Epithelial cell of umbilical artery (primary cell): ENCODE measurements around the gene SUDS3. TPM values are rescaled to one million over a fixed set of nuclear protein-coding genes. Genes with fewer than 3 reads are reported as not detected.

ENCODE experiments used
- total RNA-seq: library from RNA; depleted of rRNA; stranded (reverse); fragments of >200 nt; gene quantifications from 2 replicates; pipeline ENCODE4 v1.2.3, GENCODE V29; 2014

SUDS3 gene, protein sequence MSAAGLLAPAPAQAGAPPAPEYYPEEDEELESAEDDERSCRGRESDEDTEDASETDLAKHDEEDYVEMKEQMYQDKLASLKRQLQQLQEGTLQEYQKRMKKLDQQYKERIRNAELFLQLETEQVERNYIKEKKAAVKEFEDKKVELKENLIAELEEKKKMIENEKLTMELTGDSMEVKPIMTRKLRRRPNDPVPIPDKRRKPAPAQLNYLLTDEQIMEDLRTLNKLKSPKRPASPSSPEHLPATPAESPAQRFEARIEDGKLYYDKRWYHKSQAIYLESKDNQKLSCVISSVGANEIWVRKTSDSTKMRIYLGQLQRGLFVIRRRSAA
- total RNA-seq = 24.4 and 36.5 TPM in 2 replicates

DNA sequence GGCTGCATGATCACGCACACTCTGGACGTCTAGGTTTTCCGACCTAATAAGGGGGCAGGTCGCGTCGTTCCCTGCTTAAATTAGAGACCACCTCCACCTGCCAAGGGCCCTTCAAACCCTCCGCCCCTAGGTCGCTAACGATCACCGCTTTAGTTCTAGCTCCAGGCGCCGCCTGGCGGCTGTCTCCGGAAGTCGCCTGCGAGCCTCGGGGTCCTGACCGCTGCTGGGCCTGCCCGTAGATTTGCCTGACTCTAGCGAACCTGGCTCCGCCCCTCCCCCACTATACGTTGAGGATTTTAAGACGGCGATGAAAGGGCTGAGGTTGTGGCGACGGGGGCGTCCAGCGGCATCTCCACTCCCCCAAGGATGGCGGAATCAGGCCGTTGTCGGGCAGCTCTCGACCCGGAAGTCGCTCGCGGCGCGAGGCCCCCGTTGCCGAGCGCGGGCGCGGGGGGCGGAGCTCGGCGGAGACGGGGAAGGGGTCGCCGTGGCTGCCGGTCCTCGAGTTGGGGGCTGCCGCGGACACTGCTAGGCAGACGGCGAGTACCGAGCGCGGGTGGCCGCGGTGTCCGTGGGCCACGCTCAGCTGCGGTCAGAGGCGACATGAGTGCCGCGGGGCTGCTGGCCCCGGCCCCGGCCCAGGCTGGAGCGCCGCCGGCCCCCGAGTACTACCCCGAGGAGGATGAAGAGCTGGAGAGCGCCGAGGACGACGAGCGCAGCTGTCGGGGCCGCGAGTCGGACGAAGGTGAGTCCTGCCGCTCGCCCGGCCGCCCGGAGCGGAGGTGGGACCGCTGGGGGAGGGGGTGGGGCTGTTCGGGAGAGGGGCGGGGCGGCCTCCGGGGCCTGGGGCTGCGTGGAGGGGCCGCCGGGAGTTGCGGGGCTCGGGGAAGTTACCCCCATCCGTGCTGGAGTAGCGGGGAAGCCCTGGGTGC, at the start of gene SUDS3:
TSS of gene SUDS3 (plus strand) at position 467 of the 932 bp plus-strand sequence. CDS start at position 604, 137 bp downstream.

DNA sequence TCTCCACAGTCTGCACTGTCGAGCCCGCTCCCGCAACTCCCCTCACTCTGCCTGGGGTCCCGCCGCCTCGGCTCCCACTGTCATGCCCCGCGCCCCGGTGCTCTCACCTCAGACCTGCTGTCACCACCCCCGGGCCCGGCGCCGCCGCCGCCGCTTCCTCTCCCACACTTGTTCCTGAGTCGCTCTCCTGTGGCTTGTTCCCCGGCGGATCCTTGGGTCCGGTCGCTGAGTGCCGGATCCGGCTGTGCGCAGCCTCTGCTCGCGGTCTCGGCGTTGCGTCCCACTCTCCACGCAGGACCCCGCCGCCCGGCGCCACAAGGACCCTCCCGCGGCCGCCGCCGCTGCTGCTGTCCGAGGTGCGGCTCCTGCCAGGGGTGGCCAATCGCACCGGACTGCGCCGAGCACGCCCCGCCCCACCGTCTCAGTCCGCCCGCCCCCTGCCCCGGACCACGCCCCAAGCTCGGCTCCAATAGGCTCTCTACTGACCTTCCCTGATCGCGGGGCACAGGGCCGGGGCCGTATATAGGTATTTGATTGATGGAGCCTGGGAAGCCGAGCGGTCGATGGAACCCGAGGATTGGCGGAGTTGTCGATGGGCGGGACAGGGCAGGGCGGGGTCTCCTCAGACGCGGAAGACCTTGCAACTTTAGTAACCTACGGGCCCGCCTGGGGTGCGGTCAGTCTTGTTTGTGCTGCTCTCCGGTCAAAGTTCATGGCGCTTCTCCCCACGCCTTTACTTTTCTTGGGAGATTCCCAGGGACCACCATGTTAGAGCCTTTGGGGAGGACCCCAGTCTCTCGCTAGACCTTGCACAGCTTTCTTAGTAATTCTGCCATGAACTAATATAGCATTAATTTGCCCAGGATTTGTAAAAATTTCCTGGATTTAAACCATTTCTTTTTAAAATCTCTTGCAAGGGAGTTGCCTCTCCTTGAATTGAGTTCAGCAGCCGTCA, 3.5 kb upstream of the SUDS3 start, which contains the start of gene TAOK3:
TSS of gene TAOK3 (minus strand) at position 367 of the 955 bp plus-strand sequence. CDS start 117,340 bp downstream, outside the sequence.

Other genes starting within 250 kb of the SUDS3 start
- 148 and 156 TPM in 2 replicates for gene PEBP1, start 240.4 kb upstream of the SUDS3 start, total RNA-seq
- gene TAOK3, start 3.6 kb upstream of the SUDS3 start, total RNA-seq = 28.3 and 36.2 TPM in 2 replicates